H9 (cell line): ENCODE results near the gene TFB1M. TPM values are rescaled to one million over a fixed set of nuclear protein-coding genes. Genes with fewer than 3 reads are reported as not detected.

Experiments used
- DNase-seq: peaks from one replicate; pipeline ENCODE4 v3.0.0-alpha.2; 2017
- H2AFZ ChIP-seq: one replicate; pipeline ENCODE4 v1.6.1; 2013; ENCODE audit warnings: mild to moderate bottlenecking, low read length, control low read depth, moderate library complexity
- H2AK5ac ChIP-seq: 2 replicates; pipeline ENCODE4 v1.6.1; 2013; ENCODE audit warnings: low read length, control low read depth, mixed read lengths; ENCODE audit not compliant: insufficient read length
- H2BK120ac ChIP-seq: one replicate; pipeline ENCODE4 v1.6.1; 2013; ENCODE audit warnings: low read depth, mild to moderate bottlenecking, low read length, control low read depth, inconsistent platforms; ENCODE audit not compliant: poor library complexity, severe bottlenecking
- H2BK12ac ChIP-seq: 2 replicates; pipeline ENCODE4 v1.6.1; 2013; ENCODE audit warnings: low read length, control low read depth, mixed read lengths, low read depth; ENCODE audit not compliant: insufficient read length
- H2BK15ac ChIP-seq: 2 replicates; pipeline ENCODE4 v1.6.1; 2013; ENCODE audit warnings: low read depth, low read length, control low read depth
- H2BK20ac ChIP-seq: one replicate; pipeline ENCODE4 v1.6.1; 2013; ENCODE audit warnings: low read depth, mild to moderate bottlenecking, low read length, control low read depth, inconsistent platforms; ENCODE audit not compliant: poor library complexity, severe bottlenecking
- H2BK5ac ChIP-seq: 2 replicates; pipeline ENCODE4 v1.6.1; 2013; ENCODE audit warnings: low read length, control low read depth, mixed read lengths; ENCODE audit not compliant: insufficient read length
- H3K14ac ChIP-seq: 2 replicates; pipeline ENCODE4 v1.6.1; 2013; ENCODE audit warnings: low read length, control low read depth; ENCODE audit not compliant: insufficient read depth
- H3K18ac ChIP-seq: 2 replicates; pipeline ENCODE4 v1.6.1; 2013; ENCODE audit warnings: low read depth, mild to moderate bottlenecking, mixed read lengths, low read length, control low read depth; ENCODE audit not compliant: insufficient read length
- H3K23ac ChIP-seq: 2 replicates; pipeline ENCODE4 v1.6.1; 2013; ENCODE audit warnings: low read length, control low read depth, mixed read lengths, low read depth; ENCODE audit not compliant: insufficient read length
- H3K23me2 ChIP-seq: 2 replicates; pipeline ENCODE4 v1.6.1; 2013; ENCODE audit warnings: low read depth, mild to moderate bottlenecking, mixed read lengths, low read length, control low read depth; ENCODE audit not compliant: insufficient read length, poor library complexity, severe bottlenecking
- H3K27ac ChIP-seq: 2 replicates; pipeline ENCODE4 v1.5.1; 2013; ENCODE audit warnings: low read length, control low read depth, mixed read lengths, low read depth; ENCODE audit not compliant: insufficient read length
- H3K27me3 ChIP-seq: 2 replicates; pipeline ENCODE4 v1.6.1; 2013; ENCODE audit warnings: low read length, control low read depth, inconsistent platforms; ENCODE audit not compliant: insufficient read depth
- H3K4ac ChIP-seq: 2 replicates; pipeline ENCODE4 v1.6.1; 2013; ENCODE audit warnings: low read depth, mild to moderate bottlenecking, control low read depth, inconsistent platforms, low read length, moderate library complexity
- H3K4me1 ChIP-seq: 2 replicates; pipeline ENCODE4 v1.6.1; 2013; ENCODE audit warnings: low read length, control low read depth, inconsistent platforms; ENCODE audit not compliant: insufficient read depth
- H3K4me2 ChIP-seq: 2 replicates; pipeline ENCODE4 v1.6.1; 2013; ENCODE audit warnings: low read length, control low read depth, mixed read lengths; ENCODE audit not compliant: insufficient read length, insufficient read depth
- H3K56ac ChIP-seq: 2 replicates; pipeline ENCODE4 v1.6.1; 2013; ENCODE audit warnings: low read depth, mild to moderate bottlenecking, mixed read lengths, low read length, control low read depth; ENCODE audit not compliant: insufficient read length
- H3K79me1 ChIP-seq: 2 replicates; pipeline ENCODE4 v1.6.1; 2013; ENCODE audit warnings: low read depth, mild to moderate bottlenecking, moderate library complexity, low read length, control low read depth, inconsistent platforms; ENCODE audit not compliant: insufficient read depth, poor library complexity, severe bottlenecking
- H3K79me2 ChIP-seq: 2 replicates; pipeline ENCODE4 v1.6.1; 2013; ENCODE audit warnings: low read length, control low read depth, inconsistent platforms; ENCODE audit not compliant: insufficient read depth
- H3K9ac ChIP-seq: 2 replicates; pipeline ENCODE4 v1.6.1; 2013; ENCODE audit warnings: low read length, control low read depth, mixed read lengths; ENCODE audit not compliant: insufficient read length; ENCODE audit errors: extremely low read depth
- H3K9me3 ChIP-seq: one replicate; pipeline ENCODE4 v1.6.1; 2013; ENCODE audit warnings: low read depth, low read length, inconsistent platforms; ENCODE audit not compliant: control insufficient read depth
- H3T11ph ChIP-seq: one replicate; pipeline ENCODE4 v1.6.1; 2013; ENCODE audit warnings: mild to moderate bottlenecking, low read length, control low read depth, inconsistent platforms
- H4K20me1 ChIP-seq: one replicate; pipeline ENCODE4 v1.6.1; 2013; ENCODE audit not compliant: control insufficient read depth, insufficient read length, insufficient read depth
- H4K5ac ChIP-seq: 2 replicates; pipeline ENCODE4 v1.6.1; 2013; ENCODE audit warnings: low read depth, mild to moderate bottlenecking, mixed read lengths, low read length, control low read depth; ENCODE audit not compliant: insufficient read length
- H4K8ac ChIP-seq: replicated peaks from 2 replicates; pipeline ENCODE4 v1.6.1; 2013; ENCODE audit warnings: low read length, control low read depth, mixed read lengths, low read depth; ENCODE audit not compliant: insufficient read length
- H4K91ac ChIP-seq: 2 replicates; pipeline ENCODE4 v1.6.1; 2013; ENCODE audit warnings: low read depth, mild to moderate bottlenecking, moderate library complexity, mixed read lengths, low read length, control low read depth; ENCODE audit not compliant: insufficient read length
- H3K27ac Mint-ChIP-seq, 3 experiments: 2 replicates in 2 of 3; 3 replicates in 1 of 3; pipeline ENCODE4 v1.8.0; 2020 to 2021; ENCODE audit warnings: mixed read lengths in 3 of 3, mild to moderate bottlenecking in 1 of 3, moderate library complexity in 1 of 3
- H3K27me3 Mint-ChIP-seq: 2 replicates; pipeline ENCODE4 v1.8.0; 2021; ENCODE audit warnings: low read depth, mild to moderate bottlenecking, moderate library complexity, mixed read lengths
- H3K36me3 Mint-ChIP-seq, 3 experiments: 2 replicates in 2 of 3; 3 replicates in 1 of 3; pipeline ENCODE4 v1.8.0; 2020 to 2021; ENCODE audit warnings: low read depth in 3 of 3, mixed read lengths in 3 of 3; ENCODE audit not compliant: insufficient read depth in 1 of 3
- H3K4me1 Mint-ChIP-seq, 2 experiments: 2 replicates each; pipeline ENCODE4 v1.8.0; 2020; ENCODE audit warnings: mixed read lengths in 2 of 2
- H3K4me3 Mint-ChIP-seq, 2 experiments: 2 replicates in 1 of 2; 3 replicates in 1 of 2; pipeline ENCODE4 v1.8.0; 2020 to 2021; ENCODE audit warnings: mild to moderate bottlenecking in 2 of 2, mixed read lengths in 2 of 2, moderate library complexity in 1 of 2
- H3K9me3 Mint-ChIP-seq, 2 experiments: 2 replicates in 1 of 2; 3 replicates in 1 of 2; pipeline ENCODE4 v1.8.0; 2020; ENCODE audit warnings: mild to moderate bottlenecking in 2 of 2, mixed read lengths in 2 of 2, moderate library complexity in 1 of 2
- WGBS: extraction: QIAGEN DNeasy Blood & Tissue Kit; methylation state at CpG from one replicate; pipeline ENCODE4 v1.1.7; 2013; ENCODE audit warnings: missing lambda C conversion rate, low lambda C conversion rate, mixed read lengths; ENCODE audit not compliant: insufficient read length; ENCODE audit errors: extremely low coverage; 5-methylcytosine and 5-hydroxymethylcytosine counted together
- total RNA-seq: library from RNA; stranded (reverse); gene quantifications from 2 replicates; pipeline ENCODE4 v1.2.1, GENCODE V29; 2021
- TF ChIP-seq, protein P1 (sequence below): fragments of 200-600 bp; sonication (generic); conservative IDR thresholded peaks from 3 replicates; pipeline ENCODE4 v1.8.0; 2021; ENCODE audit warnings: antibody characterized with exemption, mild to moderate bottlenecking

The TFB1M gene
- total RNA-seq, 1 experiment from 2014 or later: 28.6 TPM

DNA sequence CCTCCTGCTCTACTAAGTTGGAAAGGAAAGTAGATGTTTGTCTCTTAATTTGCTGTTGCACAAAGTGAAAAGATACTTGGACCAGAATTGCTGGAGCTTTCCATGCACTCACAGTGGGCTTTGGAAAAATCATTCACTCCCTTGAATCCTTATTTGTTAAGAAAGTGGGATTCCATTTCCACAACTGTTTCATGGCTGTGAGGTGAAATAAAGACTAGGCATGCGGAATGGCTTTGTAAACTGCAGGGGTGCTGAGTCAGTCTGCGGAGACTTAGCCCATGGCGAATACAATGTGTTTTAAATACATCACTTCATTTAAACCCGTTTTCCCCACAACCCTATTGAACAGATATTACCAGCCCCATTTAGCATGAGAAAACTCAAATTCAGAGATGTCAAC lies 87.2 kb downstream of the TFB1M start:
- H3K9me3 ChIP-seq: no peaks in the 10 kb centered on the region
- H3K18ac ChIP-seq: no peak overlapping the region
- H2BK15ac ChIP-seq: no peak overlapping the region
- Mint-ChIP-seq H3K9me3 (peaks cover 5 to 9% of the 10 kb centered on the region in 2 experiments), H3K27ac (peak overlapping the region in 2 of 3 experiments; percentile 14 to 90; a peak in 4 of 7 replicates), H3K27me3 (no peaks in the 10 kb centered on the region), H3K36me3 (peaks cover 16 to 23% (median 20%) of the 10 kb centered on the region in 3 experiments), H3K4me1 (peaks cover 22 to 23% of the 10 kb centered on the region in 2 experiments), H3K4me3 (no peak overlapping the region)
- no peak overlapping the region for H3K27ac ChIP-seq
- H3K23me2 ChIP-seq: no peaks in the 10 kb centered on the region
- TF ChIP-seq, protein P1, sequence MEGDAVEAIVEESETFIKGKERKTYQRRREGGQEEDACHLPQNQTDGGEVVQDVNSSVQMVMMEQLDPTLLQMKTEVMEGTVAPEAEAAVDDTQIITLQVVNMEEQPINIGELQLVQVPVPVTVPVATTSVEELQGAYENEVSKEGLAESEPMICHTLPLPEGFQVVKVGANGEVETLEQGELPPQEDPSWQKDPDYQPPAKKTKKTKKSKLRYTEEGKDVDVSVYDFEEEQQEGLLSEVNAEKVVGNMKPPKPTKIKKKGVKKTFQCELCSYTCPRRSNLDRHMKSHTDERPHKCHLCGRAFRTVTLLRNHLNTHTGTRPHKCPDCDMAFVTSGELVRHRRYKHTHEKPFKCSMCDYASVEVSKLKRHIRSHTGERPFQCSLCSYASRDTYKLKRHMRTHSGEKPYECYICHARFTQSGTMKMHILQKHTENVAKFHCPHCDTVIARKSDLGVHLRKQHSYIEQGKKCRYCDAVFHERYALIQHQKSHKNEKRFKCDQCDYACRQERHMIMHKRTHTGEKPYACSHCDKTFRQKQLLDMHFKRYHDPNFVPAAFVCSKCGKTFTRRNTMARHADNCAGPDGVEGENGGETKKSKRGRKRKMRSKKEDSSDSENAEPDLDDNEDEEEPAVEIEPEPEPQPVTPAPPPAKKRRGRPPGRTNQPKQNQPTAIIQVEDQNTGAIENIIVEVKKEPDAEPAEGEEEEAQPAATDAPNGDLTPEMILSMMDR: no peak
- no peak overlapping the region for H2AK5ac ChIP-seq
- H4K91ac ChIP-seq: no peak overlapping the region
- H3K4me2 ChIP-seq: no peak overlapping the region
- no peak overlapping the region for H3K23ac ChIP-seq
- no peak overlapping the region for H2BK12ac ChIP-seq
- no peak overlapping the region for H4K5ac ChIP-seq
- H2AFZ ChIP-seq: no peak overlapping the region
- no peak overlapping the region for H3T11ph ChIP-seq
- H2BK120ac ChIP-seq: no peak overlapping the region
- no peak for DNase-seq
- no CpG with 5 or more reads among the region's 4 CpGs for WGBS
- H3K27me3 ChIP-seq: no peaks in the 10 kb centered on the region
- H3K9ac ChIP-seq: no peak overlapping the region
- no peaks in the 10 kb centered on the region for H4K20me1 ChIP-seq
- no peaks in the 10 kb centered on the region for H3K79me1 ChIP-seq
- no peak overlapping the region for H3K56ac ChIP-seq
- no peak overlapping the region for H3K4ac ChIP-seq
- peaks cover 9% of the 10 kb centered on the region for H3K4me1 ChIP-seq
- H2BK20ac ChIP-seq: no peak overlapping the region
- no peak overlapping the region for H3K14ac ChIP-seq
- no peaks in the 10 kb centered on the region for H3K79me2 ChIP-seq
- H4K8ac ChIP-seq: no peak overlapping the region
- no peak overlapping the region for H2BK5ac ChIP-seq
